AG09319 (cell line): Measurements from ENCODE around the gene RASAL2.

Source experiments
- DNase-seq: peaks from one replicate; pipeline ENCODE4 v3.0.0-alpha.2; 2010; ENCODE audit warnings: low read depth; ENCODE audit errors: extremely low read depth
- TF ChIP-seq, protein P1 (sequence below): IDR thresholded peaks from 2 replicates; pipeline ENCODE4 v1.5.1; 2011; ENCODE audit warnings: low read depth, mild to moderate bottlenecking, inconsistent platforms, low read length, moderate library complexity

Gene RASAL2

DNA sequence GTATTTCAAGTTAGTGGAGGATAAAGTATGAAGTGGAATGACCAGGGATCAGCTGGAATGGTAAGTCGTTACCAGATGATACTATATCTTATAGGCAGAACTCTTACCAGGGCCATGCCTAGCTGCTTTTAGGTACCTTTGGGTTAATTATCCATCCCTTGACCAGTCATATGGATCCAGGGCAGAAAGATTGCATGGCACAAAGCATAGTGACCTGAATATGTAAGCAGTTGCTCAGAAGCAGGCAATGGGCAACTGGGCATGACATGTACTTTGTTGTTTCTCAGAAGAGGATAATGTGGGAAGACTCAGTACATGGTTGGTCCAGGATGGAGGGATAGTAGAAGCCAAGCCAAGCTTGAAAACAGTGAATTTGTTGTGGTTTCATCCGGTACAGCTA lies 315.6 kb downstream of the RASAL2 start:
- DNase-seq = no peak
- TF ChIP-seq, protein P1, sequence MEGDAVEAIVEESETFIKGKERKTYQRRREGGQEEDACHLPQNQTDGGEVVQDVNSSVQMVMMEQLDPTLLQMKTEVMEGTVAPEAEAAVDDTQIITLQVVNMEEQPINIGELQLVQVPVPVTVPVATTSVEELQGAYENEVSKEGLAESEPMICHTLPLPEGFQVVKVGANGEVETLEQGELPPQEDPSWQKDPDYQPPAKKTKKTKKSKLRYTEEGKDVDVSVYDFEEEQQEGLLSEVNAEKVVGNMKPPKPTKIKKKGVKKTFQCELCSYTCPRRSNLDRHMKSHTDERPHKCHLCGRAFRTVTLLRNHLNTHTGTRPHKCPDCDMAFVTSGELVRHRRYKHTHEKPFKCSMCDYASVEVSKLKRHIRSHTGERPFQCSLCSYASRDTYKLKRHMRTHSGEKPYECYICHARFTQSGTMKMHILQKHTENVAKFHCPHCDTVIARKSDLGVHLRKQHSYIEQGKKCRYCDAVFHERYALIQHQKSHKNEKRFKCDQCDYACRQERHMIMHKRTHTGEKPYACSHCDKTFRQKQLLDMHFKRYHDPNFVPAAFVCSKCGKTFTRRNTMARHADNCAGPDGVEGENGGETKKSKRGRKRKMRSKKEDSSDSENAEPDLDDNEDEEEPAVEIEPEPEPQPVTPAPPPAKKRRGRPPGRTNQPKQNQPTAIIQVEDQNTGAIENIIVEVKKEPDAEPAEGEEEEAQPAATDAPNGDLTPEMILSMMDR = no peak

GRCh38 chr1:178411756-178412399 lies 318.0 kb downstream of the RASAL2 start:
- TF ChIP-seq, protein P1 = no peak
- no peak for DNase-seq

DNA sequence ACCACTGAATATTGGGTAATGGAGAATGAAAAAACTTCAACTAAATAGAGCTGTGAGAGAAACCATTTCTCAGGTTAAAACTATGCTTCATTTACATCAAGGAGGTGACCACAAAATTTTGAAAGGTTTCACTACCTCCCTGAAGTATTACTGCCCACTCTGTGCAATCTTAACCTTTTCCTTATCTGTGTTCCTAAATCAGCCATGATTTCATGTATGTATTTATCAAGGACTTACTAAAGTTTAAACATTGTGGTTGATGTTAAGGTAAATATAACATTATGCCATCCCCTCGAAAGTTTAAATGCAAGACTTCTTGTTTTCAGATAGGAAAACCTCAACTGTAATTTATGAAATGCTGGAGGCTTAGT lies 318.5 kb downstream of the RASAL2 start:
- TF ChIP-seq, protein P1 = no peak
- DNase-seq = no peak

GRCh38 chr1:178417858-178418257 lies 324.0 kb downstream of the RASAL2 start:
- TF ChIP-seq, protein P1 = no peak
- no peak for DNase-seq

DNA sequence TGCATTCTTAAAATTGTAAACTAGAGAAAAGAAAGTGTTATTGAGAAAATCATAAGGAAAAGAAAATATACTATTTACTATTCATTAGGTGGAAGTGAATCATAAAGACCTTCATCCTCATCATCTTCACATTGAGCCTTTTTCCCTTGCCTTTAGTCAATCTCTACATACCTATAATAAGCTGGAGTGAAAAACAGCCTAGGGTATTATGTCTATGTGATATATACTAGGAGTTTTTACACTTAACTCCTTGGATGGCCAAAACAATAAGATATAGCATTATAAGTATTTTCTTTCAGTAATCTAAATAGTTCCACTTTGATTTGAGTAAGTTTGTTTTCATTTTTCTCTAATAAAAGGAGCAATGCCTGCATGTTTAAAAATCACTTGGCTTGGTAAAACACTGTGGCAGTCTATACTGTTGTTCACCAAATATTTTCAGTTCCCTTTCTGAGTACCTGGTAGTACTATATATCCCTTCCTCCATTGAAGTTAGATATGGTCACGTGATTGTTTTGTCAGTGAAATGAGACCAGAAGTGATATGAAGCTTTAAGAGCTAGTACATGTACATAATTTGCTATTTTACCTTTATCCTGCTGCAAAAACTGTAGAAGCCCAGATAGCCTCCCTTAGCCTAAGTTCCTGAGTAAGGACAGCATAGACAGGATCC lies 324.5 kb downstream of the RASAL2 start:
- no peak for DNase-seq
- TF ChIP-seq, protein P1 = no peak

GRCh38 chr1:178434360-178434759 lies 340.5 kb downstream of the RASAL2 start:
- TF ChIP-seq, protein P1 = no peak
- DNase-seq = no peak

DNA sequence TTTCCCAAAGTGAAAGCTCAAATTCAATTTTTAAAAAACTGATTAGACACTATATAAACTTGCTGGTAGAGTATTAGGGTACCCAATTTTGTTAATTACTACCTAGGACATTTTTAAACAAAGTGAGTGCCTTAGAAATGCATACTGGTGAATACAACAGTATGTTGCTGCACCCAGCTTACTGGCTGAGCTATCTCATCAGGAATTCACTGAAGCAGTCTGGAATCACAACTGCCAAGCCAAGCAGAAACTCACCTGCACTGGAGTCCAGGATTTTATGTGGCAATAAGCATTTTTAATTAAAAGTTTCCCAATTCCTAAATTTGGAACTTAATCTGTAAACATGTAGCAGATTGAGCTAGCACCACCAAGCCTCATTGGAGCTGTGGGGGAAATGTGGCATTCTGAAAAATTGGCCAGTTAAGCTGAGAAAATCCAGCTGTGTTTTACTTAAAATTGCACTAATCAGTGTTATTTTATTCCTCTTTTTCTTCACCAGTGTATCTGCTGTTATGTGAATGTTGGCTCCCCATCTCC lies 341.1 kb downstream of the RASAL2 start:
- DNase-seq = no peak
- TF ChIP-seq, protein P1 = no peak
